Measurements from ENCODE around the gene RPRD1B.

GRCh38 chr20:38104285-38104684 is 70.7 kb downstream of the RPRD1B start:
- TF ChIP-seq CTCF (conservative IDR thresholded peaks at IDR 0.05; ENCODE audit: low read length) (no peak), EZH2phosphoT487 (IDR thresholded peaks at IDR 0.05; ENCODE audit: borderline replicate concordance) (no peak)
